Esophagus squamous epithelium (tissue), 5 donors: ENCODE measurements around the gene TXNDC11. TPM values are rescaled to one million over a fixed set of nuclear protein-coding genes. Genes with fewer than 3 reads are reported as not detected.

Source experiments
- DNase-seq: peaks from one replicate; lab custom pipeline; 2025; lab: John Stamatoyannopoulos, UW
- H3K27ac ChIP-seq, 4 donors: fragments of 200-600 bp; sonication (generic); one replicate each; pipeline ENCODE4 v1.5.1; 2016 to 2019; ENCODE audit warnings: mild to moderate bottlenecking in 1 of 4
- H3K27me3 ChIP-seq, 4 donors: fragments of 200-600 bp; sonication (generic); 1 replicate in 3 of 4; 2 replicates in 1 of 4; pipeline versions ENCODE4 v1.5.1 to v1.6.0; 2017 to 2021; ENCODE audit warnings: antibody characterized with exemption in 1 of 4
- H3K36me3 ChIP-seq, 3 donors: fragments of 200-600 bp; sonication (generic); one replicate each; pipeline ENCODE4 v1.5.1; 2016 to 2019
- H3K4me1 ChIP-seq, 3 donors: fragments of 200-600 bp; sonication (generic); one replicate each; pipeline ENCODE4 v1.5.1; 2017 to 2019
- H3K4me3 ChIP-seq, 4 donors: fragments of 200-600 bp; sonication (generic); 1 replicate in 3 of 4; 2 replicates in 1 of 4; pipeline ENCODE4 v1.5.1; 2016 to 2019; ENCODE audit warnings: mild to moderate bottlenecking in 2 of 4, moderate library complexity in 1 of 4
- H3K9me3 ChIP-seq, 3 donors: fragments of 200-600 bp; sonication (generic); one replicate each; pipeline ENCODE4 v1.5.1; 2016 to 2019
- POLR2A ChIP-seq, 4 donors: fragments of 450-650 bp; IDR thresholded peaks; one replicate each; pipeline ENCODE4 v1.6.1; 2017; ENCODE audit warnings: antibody characterized with exemption in 4 of 4, mild to moderate bottlenecking in 4 of 4, moderate library complexity in 3 of 4
- WGBS, 2 donors: methylation state at CpG; one replicate each; pipeline ENCODE4 v1.1.5; 2018; 5-methylcytosine and 5-hydroxymethylcytosine counted together
- intact Hi-C: fragments of 100-400 bp; cut with DNase I; formaldehyde crosslinking; loops from one replicate; pipeline ENCODE4 v1.15.0; 2022
- total RNA-seq, 4 donors: library from RNA; depleted of rRNA; stranded (reverse); fragments of >200 nt; gene quantifications; one replicate each; pipeline ENCODE4 v1.1.0, GENCODE V29; 2016
- TF ChIP-seq, protein P1 (sequence below), 6 experiments: fragments of 450-650 bp in 4 of 6; fragments of 200-600 bp in 2 of 6; sonication (generic) in 2 of 6; IDR thresholded peaks; one replicate each; pipeline ENCODE4 v1.5.1; 2016 to 2019; ENCODE audit warnings: antibody characterized with exemption in 6 of 6, mild to moderate bottlenecking in 4 of 6, moderate library complexity in 4 of 6
- donor health status: DM: yes; HTN: yes; CAD: no.

TXNDC11 gene
- total RNA-seq, 4 donors from 2014 or later: 26.0 to 39.1 (median 35.9) TPM

GRCh38 chr16:11719762-11720161, 22.9 kb downstream of the TXNDC11 start:
- 86 to 92% methylated on average over 4 of the region's 4 CpGs for WGBS, 2 donors
- TF ChIP-seq, protein P1, sequence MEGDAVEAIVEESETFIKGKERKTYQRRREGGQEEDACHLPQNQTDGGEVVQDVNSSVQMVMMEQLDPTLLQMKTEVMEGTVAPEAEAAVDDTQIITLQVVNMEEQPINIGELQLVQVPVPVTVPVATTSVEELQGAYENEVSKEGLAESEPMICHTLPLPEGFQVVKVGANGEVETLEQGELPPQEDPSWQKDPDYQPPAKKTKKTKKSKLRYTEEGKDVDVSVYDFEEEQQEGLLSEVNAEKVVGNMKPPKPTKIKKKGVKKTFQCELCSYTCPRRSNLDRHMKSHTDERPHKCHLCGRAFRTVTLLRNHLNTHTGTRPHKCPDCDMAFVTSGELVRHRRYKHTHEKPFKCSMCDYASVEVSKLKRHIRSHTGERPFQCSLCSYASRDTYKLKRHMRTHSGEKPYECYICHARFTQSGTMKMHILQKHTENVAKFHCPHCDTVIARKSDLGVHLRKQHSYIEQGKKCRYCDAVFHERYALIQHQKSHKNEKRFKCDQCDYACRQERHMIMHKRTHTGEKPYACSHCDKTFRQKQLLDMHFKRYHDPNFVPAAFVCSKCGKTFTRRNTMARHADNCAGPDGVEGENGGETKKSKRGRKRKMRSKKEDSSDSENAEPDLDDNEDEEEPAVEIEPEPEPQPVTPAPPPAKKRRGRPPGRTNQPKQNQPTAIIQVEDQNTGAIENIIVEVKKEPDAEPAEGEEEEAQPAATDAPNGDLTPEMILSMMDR (IDR thresholded peaks at IDR 0.05): no peak
- TF ChIP-seq POLR2A (IDR thresholded peaks at IDR 0.05): no peak
- no peaks in the 10 kb centered on the region for H3K27me3 ChIP-seq
- no peak overlapping the region for H3K4me3 ChIP-seq
- peaks cover 0 to 18% (median 0%) of the 10 kb centered on the region in 3 donors for H3K4me1 ChIP-seq
- peaks cover 6 to 94% (median 7%) of the 10 kb centered on the region in 3 donors for H3K36me3 ChIP-seq
- H3K9me3 ChIP-seq: no peaks in the 10 kb centered on the region
- DNase-seq: no peak
- intact Hi-C loops: loop anchor here (5.0 to 10.0 kb wide), 3 partner anchors 75 to 755 kb away; no protein-coding TSS in a partner anchor
- no peak overlapping the region for H3K27ac ChIP-seq

DNA sequence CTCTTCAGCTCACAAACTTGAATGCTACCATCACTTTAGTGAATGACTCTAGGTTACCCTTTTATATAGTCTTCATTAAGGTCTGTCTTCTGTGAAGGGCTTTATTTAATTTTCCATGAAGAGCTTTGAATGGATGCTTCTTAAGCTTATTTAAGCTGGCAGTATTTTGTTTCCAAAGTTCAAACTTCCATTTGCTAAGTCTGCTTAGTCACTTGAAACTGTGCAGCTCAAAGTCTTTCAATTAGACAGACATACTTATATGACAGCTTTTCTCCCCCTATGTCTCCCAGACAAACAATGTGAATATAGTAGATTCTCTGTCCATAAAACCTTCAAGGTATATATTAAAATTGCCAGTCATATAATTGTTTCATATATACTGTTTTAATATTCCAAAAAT, 23.5 kb downstream of the TXNDC11 start:
- intact Hi-C loops: loop anchor here (5.0 to 10.0 kb wide), 3 partner anchors 74 to 754 kb away; no protein-coding TSS in a partner anchor
- Histone ChIP-seq H3K9me3 (no peaks in the 10 kb centered on the region), H3K4me1 (peaks cover 0 to 23% (median 0%) of the 10 kb centered on the region in 3 donors)

GRCh38 chr16:11717811-11718210, 24.8 kb downstream of the TXNDC11 start:
- 63 to 77% methylated on average over 5 of the region's 5 CpGs for WGBS, 2 donors
- Histone ChIP-seq H3K27ac (no peak overlapping the region), H3K4me3 (no peak overlapping the region), H3K27me3 (no peaks in the 10 kb centered on the region), H3K36me3 (peaks cover 6 to 94% (median 7%) of the 10 kb centered on the region in 3 donors), H3K9me3 (no peaks in the 10 kb centered on the region), H3K4me1 (peaks cover 0 to 23% (median 0%) of the 10 kb centered on the region in 3 donors)
- no peak for DNase-seq
- intact Hi-C loops: loop anchor here (5.0 to 10.0 kb wide), 3 partner anchors 73 to 753 kb away; no protein-coding TSS in a partner anchor
- TF ChIP-seq, protein P1 (IDR thresholded peaks at IDR 0.05): no peak
- TF ChIP-seq POLR2A (IDR thresholded peaks at IDR 0.05): no peak

More for the DNA sequence above, 23.5 kb downstream of the TXNDC11 start:
- Histone ChIP-seq H3K27me3 (no peaks in the 10 kb centered on the region), H3K4me3 (no peak overlapping the region), H3K27ac (no peak overlapping the region), H3K36me3 (peaks cover 6 to 94% (median 7%) of the 10 kb centered on the region in 3 donors)
- TF ChIP-seq, protein P1 (IDR thresholded peaks at IDR 0.05): no peak
- no peak for TF ChIP-seq POLR2A (IDR thresholded peaks at IDR 0.05)
- DNase-seq: no peak

DNA sequence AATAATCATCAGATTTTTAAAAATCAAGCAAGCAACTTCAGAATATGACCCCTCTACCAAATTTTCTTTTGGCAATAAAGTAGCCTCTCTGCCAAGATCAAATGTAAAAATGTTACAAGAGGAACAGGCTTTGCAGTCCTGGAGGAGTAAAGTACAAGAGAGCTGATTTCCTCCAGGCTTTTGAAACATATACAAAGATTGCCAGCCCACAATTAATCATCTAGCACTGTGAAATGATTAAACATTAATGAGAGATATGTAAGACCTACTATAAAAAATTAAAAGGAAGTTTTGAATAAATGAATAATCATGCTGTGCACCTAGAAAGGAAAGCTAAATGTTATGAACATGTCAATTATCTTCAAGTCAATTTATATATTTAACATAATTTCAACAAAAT, 26.3 kb downstream of the TXNDC11 start:
- Histone ChIP-seq H3K4me3 (no peak overlapping the region), H3K27me3 (no peaks in the 10 kb centered on the region), H3K9me3 (no peaks in the 10 kb centered on the region), H3K27ac (no peak overlapping the region), H3K36me3 (peaks cover 6 to 94% (median 7%) of the 10 kb centered on the region in 3 donors), H3K4me1 (peaks cover 0 to 23% (median 0%) of the 10 kb centered on the region in 3 donors)
- TF ChIP-seq, protein P1 (IDR thresholded peaks at IDR 0.05): no peak
- no peak for TF ChIP-seq POLR2A (IDR thresholded peaks at IDR 0.05)
- intact Hi-C loops: loop anchor here (5.0 to 10.0 kb wide), 3 partner anchors 72 to 752 kb away; no protein-coding TSS in a partner anchor
- no peak for DNase-seq

GRCh38 chr16:11715246-11715947, 27.3 kb downstream of the TXNDC11 start:
- Histone ChIP-seq H3K4me3 (no peak overlapping the region), H3K36me3 (peaks cover 0 to 94% (median 2%) of the 10 kb centered on the region in 3 donors), H3K27ac (no peak overlapping the region), H3K9me3 (no peaks in the 10 kb centered on the region), H3K4me1 (peaks cover 0 to 23% (median 0%) of the 10 kb centered on the region in 3 donors), H3K27me3 (no peaks in the 10 kb centered on the region)
- no peak for TF ChIP-seq POLR2A (IDR thresholded peaks at IDR 0.05)
- TF ChIP-seq, protein P1 (IDR thresholded peaks at IDR 0.05): no peak
- no peak for DNase-seq
- intact Hi-C loops: loop anchor here (5.0 to 10.0 kb wide), 3 partner anchors 71 to 751 kb away; no protein-coding TSS in a partner anchor
- 78 to 90% methylated on average over 8 of the region's 8 CpGs for WGBS, 2 donors
